ENCODE measurements around the gene CMSS1.

DNA sequence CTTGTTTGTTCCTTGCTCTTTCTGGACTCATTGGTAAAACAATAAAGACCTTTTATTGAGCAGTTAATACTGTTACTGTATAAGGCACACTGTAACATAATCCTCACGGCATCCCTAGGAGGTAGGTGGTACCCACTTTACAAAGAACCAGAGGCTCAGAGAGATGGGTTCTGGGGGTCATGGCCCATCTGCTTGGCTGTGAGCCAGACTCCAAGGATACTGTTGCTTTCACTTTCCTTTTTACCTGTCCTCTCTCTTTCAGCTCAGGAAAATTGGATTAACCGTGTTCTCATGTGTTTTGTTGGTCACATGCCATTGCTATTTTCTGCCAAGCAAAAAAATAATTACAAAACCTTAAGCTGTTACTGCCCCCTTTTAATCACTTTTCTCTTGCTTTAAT lies 331.5 kb downstream of the CMSS1 start:
- TF ChIP-seq LEF1 (IDR thresholded peaks at IDR 0.05; ENCODE audit: borderline replicate concordance) (no peak), NFRKB (IDR thresholded peaks at IDR 0.05) (no peak), SP1 (IDR thresholded peaks at IDR 0.05) (no peak), ARNT (IDR thresholded peaks at IDR 0.05) (no peak), FOXA1 (IDR thresholded peaks at IDR 0.05) (no peak), SUZ12 (IDR thresholded peaks at IDR 0.05) (no peak), CTBP1 (IDR thresholded peaks at IDR 0.05; ENCODE audit: borderline replicate concordance) (no peak), ZNF384 (IDR thresholded peaks at IDR 0.05) (no peak), FOXM1 (IDR thresholded peaks at IDR 0.05; ENCODE audit: borderline replicate concordance) (no peak), FOXK2 (IDR thresholded peaks at IDR 0.05) (no peak), HDGF (IDR thresholded peaks at IDR 0.05; ENCODE audit: borderline replicate concordance) (no peak), BHLHE40 (IDR thresholded peaks at IDR 0.05; ENCODE audit: borderline replicate concordance) (no peak)
- TF ChIP-seq, protein P1, sequence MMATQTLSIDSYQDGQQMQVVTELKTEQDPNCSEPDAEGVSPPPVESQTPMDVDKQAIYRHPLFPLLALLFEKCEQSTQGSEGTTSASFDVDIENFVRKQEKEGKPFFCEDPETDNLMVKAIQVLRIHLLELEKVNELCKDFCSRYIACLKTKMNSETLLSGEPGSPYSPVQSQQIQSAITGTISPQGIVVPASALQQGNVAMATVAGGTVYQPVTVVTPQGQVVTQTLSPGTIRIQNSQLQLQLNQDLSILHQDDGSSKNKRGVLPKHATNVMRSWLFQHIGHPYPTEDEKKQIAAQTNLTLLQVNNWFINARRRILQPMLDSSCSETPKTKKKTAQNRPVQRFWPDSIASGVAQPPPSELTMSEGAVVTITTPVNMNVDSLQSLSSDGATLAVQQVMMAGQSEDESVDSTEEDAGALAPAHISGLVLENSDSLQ (IDR thresholded peaks at IDR 0.05), result no peak
